ENCODE results near the gene ARFGEF2. TPM values are rescaled to one million over a fixed set of nuclear protein-coding genes. Genes with fewer than 3 reads are reported as not detected.

ARFGEF2 gene
- total RNA-seq, 1 donor: 47.5 TPM

DNA sequence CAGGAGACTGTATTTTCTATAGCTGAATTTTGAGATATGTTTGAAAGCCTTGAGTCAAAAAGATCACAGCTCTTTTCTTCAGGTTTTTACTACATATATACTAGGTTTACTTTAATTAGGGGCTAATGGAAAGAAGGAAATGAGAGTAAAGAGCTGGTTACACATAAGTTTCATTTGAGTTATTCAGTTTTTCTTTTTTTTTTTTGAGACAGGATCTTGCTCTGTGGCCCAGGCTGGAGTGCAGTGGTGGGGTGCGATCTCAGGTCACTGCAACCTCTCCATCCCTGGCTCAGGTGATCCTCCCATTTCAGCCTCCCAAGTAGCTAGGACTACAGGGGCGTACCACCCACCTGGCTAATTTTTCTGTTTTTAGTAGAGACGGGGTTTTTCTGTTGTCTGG, 4.8 kb downstream of the ARFGEF2 start:
- no peak for DNase-seq (ENCODE audit: low read depth)
- no peak overlapping the region for H3K4me3 ChIP-seq (ENCODE audit: low read depth, low read length)
- TF ChIP-seq, protein P1, sequence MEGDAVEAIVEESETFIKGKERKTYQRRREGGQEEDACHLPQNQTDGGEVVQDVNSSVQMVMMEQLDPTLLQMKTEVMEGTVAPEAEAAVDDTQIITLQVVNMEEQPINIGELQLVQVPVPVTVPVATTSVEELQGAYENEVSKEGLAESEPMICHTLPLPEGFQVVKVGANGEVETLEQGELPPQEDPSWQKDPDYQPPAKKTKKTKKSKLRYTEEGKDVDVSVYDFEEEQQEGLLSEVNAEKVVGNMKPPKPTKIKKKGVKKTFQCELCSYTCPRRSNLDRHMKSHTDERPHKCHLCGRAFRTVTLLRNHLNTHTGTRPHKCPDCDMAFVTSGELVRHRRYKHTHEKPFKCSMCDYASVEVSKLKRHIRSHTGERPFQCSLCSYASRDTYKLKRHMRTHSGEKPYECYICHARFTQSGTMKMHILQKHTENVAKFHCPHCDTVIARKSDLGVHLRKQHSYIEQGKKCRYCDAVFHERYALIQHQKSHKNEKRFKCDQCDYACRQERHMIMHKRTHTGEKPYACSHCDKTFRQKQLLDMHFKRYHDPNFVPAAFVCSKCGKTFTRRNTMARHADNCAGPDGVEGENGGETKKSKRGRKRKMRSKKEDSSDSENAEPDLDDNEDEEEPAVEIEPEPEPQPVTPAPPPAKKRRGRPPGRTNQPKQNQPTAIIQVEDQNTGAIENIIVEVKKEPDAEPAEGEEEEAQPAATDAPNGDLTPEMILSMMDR (IDR thresholded peaks at IDR 0.05; ENCODE audit: insufficient read depth, low read depth, low read length): no peak

DNA sequence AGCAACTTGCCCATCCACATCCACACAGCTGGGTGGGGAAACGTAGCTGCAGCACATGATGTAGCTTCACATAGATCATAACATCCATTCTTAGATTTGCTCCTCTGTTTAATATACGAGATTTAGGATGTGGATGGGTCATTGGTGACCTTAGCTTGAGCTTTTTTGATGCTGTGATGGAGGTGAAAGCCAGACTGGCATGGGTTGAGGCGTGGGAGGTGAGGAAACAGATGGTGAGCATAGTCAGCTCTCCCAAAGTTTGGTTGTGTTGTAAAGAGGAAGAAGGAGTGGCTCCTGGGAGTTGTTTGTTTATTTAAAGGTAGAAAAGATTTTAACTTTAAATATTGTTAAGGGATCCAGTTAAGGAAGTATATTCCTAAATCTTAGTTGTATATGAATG, 5.3 kb downstream of the ARFGEF2 start:
- TF ChIP-seq, protein P1 (IDR thresholded peaks at IDR 0.05; ENCODE audit: insufficient read depth, low read depth, low read length): no peak
- H3K4me3 ChIP-seq (ENCODE audit: low read depth, low read length): no peak overlapping the region
- no peak for DNase-seq (ENCODE audit: low read depth)

DNA sequence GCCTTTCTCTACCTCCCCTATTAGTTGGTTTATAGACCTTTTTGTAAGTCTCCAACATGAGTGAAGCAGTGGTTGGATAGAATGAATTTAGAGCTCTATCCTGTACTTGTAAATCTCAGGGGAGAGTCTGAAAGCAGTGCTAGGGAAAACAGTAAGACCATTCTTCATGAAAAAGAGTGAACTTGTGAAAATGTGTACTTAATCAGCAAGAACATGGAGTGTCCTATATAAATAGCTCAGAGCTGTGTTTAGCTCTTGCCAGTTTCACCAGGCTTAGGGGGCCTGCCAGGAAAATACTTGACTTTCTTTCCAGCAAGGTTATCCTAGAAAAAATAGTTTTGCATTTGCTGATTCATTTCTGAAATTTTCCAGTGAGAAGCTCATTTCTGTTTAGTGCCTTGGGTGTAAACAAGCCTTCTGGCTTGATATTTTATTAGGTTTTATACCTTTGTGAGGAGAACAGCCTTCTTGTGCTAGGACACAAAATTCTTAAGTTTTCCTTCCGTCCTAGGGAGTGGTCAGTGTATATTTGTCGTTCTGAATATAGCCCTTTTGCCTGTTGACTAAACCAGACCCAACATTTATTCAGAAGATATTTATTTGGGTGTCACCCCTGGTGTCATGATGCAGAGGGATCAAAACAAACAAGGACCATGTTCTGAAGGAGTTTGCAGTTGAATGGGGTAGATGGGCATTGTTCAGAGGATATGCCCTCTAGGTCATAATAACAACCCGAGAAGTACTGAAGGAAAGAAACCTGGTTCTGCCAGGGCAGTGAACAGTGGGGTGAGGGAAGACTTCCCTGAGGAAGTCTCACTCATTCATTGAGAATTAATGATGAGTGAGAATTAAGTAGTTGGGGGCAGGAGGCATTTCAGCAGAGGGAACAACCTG, 7.6 kb downstream of the ARFGEF2 start:
- TF ChIP-seq, protein P1 (IDR thresholded peaks at IDR 0.05; ENCODE audit: insufficient read depth, low read depth, low read length): no peak
- DNase-seq (ENCODE audit: low read depth): peak; percentile 75
- H3K4me3 ChIP-seq (ENCODE audit: low read depth, low read length): no peak overlapping the region

DNA sequence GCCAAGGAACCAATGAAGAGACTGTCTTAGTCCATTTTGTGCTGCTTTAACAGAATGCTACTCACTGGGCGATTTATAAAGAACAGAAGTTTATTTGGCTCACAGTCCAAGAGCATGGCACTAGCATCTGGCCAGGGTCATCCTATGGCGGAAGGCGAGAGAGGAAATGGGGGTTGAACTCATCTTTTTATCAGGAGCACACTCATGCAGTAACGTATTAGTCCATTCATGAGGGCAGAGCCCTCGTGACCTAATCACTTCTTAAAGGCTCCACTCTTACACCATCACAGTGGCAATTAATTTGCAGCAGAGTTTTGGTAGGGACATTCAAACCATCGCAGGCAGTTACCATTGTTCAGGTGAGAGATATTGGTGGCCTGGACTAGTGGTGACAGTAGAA, 8.5 kb downstream of the ARFGEF2 start:
- TF ChIP-seq, protein P1 (IDR thresholded peaks at IDR 0.05; ENCODE audit: insufficient read depth, low read depth, low read length): no peak
- DNase-seq (ENCODE audit: low read depth): peak; percentile 70
- H3K4me3 ChIP-seq (ENCODE audit: low read depth, low read length): no peak overlapping the region

DNA sequence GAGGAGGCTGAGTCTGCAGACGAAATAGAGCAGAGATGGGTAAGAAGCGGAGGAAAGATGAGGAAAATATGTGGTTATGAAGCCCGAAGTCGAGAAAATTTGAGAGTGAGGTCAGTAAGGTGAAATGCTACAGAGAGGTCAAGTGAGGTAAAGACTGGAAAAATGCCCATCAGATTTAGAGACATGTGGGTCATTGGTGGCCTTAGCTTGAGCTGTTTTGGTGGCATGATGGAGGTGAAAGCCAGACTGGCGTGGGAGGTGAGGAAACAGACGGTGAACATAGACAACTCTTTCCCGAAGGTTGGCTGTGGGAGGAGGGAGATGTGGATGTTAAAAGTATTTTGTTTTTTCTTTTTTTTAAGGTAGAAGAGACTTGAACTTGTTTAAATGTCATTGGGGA, 9.4 kb downstream of the ARFGEF2 start:
- DNase-seq (ENCODE audit: low read depth): no peak
- no peak overlapping the region for H3K4me3 ChIP-seq (ENCODE audit: low read depth, low read length)
- TF ChIP-seq, protein P1 (IDR thresholded peaks at IDR 0.05; ENCODE audit: insufficient read depth, low read depth, low read length): no peak

DNA sequence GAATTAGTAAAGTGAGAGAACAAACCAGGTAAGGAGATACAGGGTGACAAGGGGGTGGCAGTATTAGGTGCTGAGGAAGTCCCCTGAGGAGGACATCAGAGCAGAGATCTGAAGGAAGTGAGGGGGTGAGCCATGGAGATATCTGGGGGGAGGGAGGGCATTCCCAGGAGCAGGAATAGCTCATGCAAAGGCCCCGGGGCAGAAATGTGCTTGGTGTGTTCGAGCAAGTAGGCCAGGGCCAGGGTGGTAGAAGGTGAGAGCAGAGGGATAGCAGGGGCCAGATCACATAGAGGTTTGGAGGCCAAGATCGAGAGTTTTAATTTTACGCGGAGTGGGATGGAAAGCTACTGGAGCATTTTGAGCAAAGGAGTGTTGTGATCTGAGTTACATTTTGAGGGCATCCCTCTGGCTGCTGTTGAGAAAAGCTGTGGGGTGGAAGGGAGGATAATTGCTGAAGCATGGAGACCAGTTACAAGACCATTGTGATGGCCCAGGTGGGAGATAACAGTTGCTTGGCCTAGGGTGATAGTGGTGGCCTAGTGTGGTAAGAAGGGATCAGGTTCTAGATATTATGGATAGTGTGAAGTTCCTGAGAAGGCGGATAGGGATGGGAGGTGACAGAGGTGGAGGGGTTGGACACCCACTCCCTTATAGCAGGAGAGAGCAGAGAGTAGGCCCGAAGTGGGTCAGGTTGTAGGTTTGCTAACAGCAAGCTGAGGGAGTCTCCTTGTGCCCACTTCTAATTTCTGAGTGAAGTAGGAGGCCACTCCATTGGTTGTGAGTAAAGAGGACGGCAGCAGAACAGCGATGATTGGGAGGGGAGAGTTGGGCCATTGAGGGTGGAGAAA, 10.2 kb downstream of the ARFGEF2 start:
- TF ChIP-seq, protein P1 (IDR thresholded peaks at IDR 0.05; ENCODE audit: insufficient read depth, low read depth, low read length): no peak
- no peak overlapping the region for H3K4me3 ChIP-seq (ENCODE audit: low read depth, low read length)
- DNase-seq (ENCODE audit: low read depth): no peak
